SK-N-SH (cell line): ENCODE results near the gene NOVA1. TPM values are rescaled to one million over a fixed set of nuclear protein-coding genes. Genes with fewer than 3 reads are reported as not detected.

Source experiments
- CTCF ChIA-PET: fragments of 300-600, 350-600 bp; formaldehyde crosslinking; extraction: SDS; loops from one replicate; lab custom pipeline; 2021; lab: Yijun Ruan, JAX
- POLR2A ChIA-PET: fragments of 350-600 bp; sonication (Branson Sonifier 250); formaldehyde crosslinking; extraction: SDS; loops from one replicate; lab custom pipeline; 2020; ENCODE audit warnings: antibody characterized with exemption, inconsistent platforms; lab: Yijun Ruan, JAX
- DNase-seq: peaks from one replicate; pipeline ENCODE4 v3.0.0; 2012
- H2AFZ ChIP-seq: fragments of 200-600 bp; sonication (generic); 2 replicates; pipeline ENCODE4 v1.8.1; 2016; ENCODE audit warnings: antibody characterized with exemption, mild to moderate bottlenecking, low read depth
- H3F3A ChIP-seq: fragments of 200-600 bp; sonication (generic); replicated peaks from 2 replicates; pipeline ENCODE3; 2016; ENCODE audit warnings: antibody characterized with exemption, mild to moderate bottlenecking; ENCODE audit not compliant: insufficient read depth
- H3K27ac ChIP-seq, 2 experiments: fragments of 200-500 bp in 1 of 2; fragments of 200-600 bp in 1 of 2; sonication (Bioruptor generic) in 1 of 2; sonication (generic), shearing (Covaris generic) in 1 of 2; 2 replicates each; pipeline versions ENCODE4 v1.5.1 to v1.6.1; 2014 to 2016; ENCODE audit warnings: low read depth in 2 of 2, inconsistent platforms in 1 of 2, low read length in 1 of 2, mild to moderate bottlenecking in 1 of 2, mixed read lengths in 1 of 2
- H3K27me3 ChIP-seq: fragments of 200-600 bp; sonication (generic), shearing (Covaris generic); 2 replicates; pipeline ENCODE4 v1.6.1; 2016; ENCODE audit warnings: mixed run types; ENCODE audit not compliant: insufficient read depth
- H3K36me3 ChIP-seq, 2 experiments: fragments of 200-500 bp in 1 of 2; fragments of 200-600 bp in 1 of 2; sonication (Bioruptor generic) in 1 of 2; sonication (generic) in 1 of 2; replicated peaks in 1 of 2; 2 replicates each; pipeline versions ENCODE3 to v1.5.1; 2014 to 2016; ENCODE audit warnings: low read length in 1 of 2, mild to moderate bottlenecking in 1 of 2; ENCODE audit not compliant: insufficient read depth in 2 of 2, control insufficient read depth in 1 of 2
- H3K4me1 ChIP-seq, 2 experiments: fragments of 200-500 bp in 1 of 2; fragments of 200-600 bp in 1 of 2; sonication (Bioruptor generic) in 1 of 2; sonication (generic), shearing (Covaris generic) in 1 of 2; 2 replicates each; pipeline versions ENCODE4 v1.5.1 to v1.6.1; 2014 to 2016; ENCODE audit warnings: low read depth in 1 of 2, low read length in 1 of 2, mixed run types in 1 of 2; ENCODE audit not compliant: insufficient read depth in 2 of 2, control insufficient read depth in 1 of 2
- H3K4me2 ChIP-seq: fragments of 200-600 bp; sonication (generic), shearing (Covaris generic); 2 replicates; pipeline ENCODE4 v1.6.1; 2017; ENCODE audit warnings: mixed run types
- H3K4me3 ChIP-seq, 2 experiments: fragments of 200-500 bp in 1 of 2; fragments of 200-600 bp in 1 of 2; sonication (Bioruptor generic) in 1 of 2; sonication (generic), shearing (Covaris generic) in 1 of 2; 2 replicates each; pipeline versions ENCODE4 v1.5.1 to v1.8.1; 2014 to 2016; ENCODE audit warnings: low read depth in 2 of 2, inconsistent platforms in 1 of 2, low read length in 1 of 2, mild to moderate bottlenecking in 1 of 2, mixed read lengths in 1 of 2, moderate library complexity in 1 of 2
- H3K79me2 ChIP-seq: fragments of 200-600 bp; sonication (generic); 2 replicates; pipeline ENCODE4 v1.8.1; 2017; ENCODE audit warnings: mild to moderate bottlenecking; ENCODE audit not compliant: insufficient read depth
- H3K9ac ChIP-seq: fragments of 200-600 bp; sonication (generic); 2 replicates; pipeline ENCODE4 v1.6.1; 2017; ENCODE audit warnings: mixed run types
- H3K9me2 ChIP-seq: fragments of 200-600 bp; sonication (generic); 2 replicates; pipeline ENCODE4 v1.6.1; 2017; ENCODE audit warnings: mixed run types
- H3K9me3 ChIP-seq: fragments of 200-600 bp; sonication (generic); 2 replicates; pipeline ENCODE4 v1.6.1; 2017; ENCODE audit warnings: mixed run types, mild to moderate bottlenecking, moderate library complexity
- H4K20me1 ChIP-seq: fragments of 200-600 bp; sonication (generic); 2 replicates; pipeline ENCODE4 v1.6.1; 2017; ENCODE audit warnings: mild to moderate bottlenecking, mixed run types; ENCODE audit not compliant: insufficient read depth
- ELF1 ChIP-seq: IDR thresholded peaks from 2 replicates; pipeline ENCODE4 v1.4.0; 2012
- EZH2phosphoT487 ChIP-seq: fragments of 200-600 bp; sonication (generic); IDR thresholded peaks from 2 replicates; pipeline ENCODE4 v1.6.1; 2017; ENCODE audit warnings: low read depth, mixed run types, mild to moderate bottlenecking, antibody characterized with exemption, moderate library complexity, borderline replicate concordance
- FOSL2 ChIP-seq: IDR thresholded peaks from 2 replicates; pipeline ENCODE4 v1.4.0; 2012; ENCODE audit warnings: low read depth, mild to moderate bottlenecking, moderate library complexity, borderline replicate concordance
- FOXJ3 ChIP-seq: sonication (generic); formaldehyde crosslinking; IDR thresholded peaks from 2 replicates; pipeline ENCODE4 v1.5.1; 2020; ENCODE audit warnings: mild to moderate bottlenecking, missing genetic modification reagents
- FOXM1 ChIP-seq: IDR thresholded peaks from 2 replicates; pipeline ENCODE4 v1.4.0; 2012; ENCODE audit warnings: low read depth, mild to moderate bottlenecking
- GATA2 ChIP-seq: sonication (generic); formaldehyde crosslinking; IDR thresholded peaks from 2 replicates; pipeline ENCODE4 v1.5.0; 2020; ENCODE audit warnings: mild to moderate bottlenecking, missing genetic modification reagents
- JUND ChIP-seq: IDR thresholded peaks from 2 replicates; pipeline ENCODE4 v1.4.0; 2012
- MXI1 ChIP-seq: IDR thresholded peaks from 2 replicates; pipeline ENCODE4 v1.6.1; 2012; ENCODE audit warnings: mild to moderate bottlenecking, low read depth, low read length, improper control_type of control experiment
- NFIC ChIP-seq: IDR thresholded peaks from 2 replicates; pipeline ENCODE4 v1.4.0; 2012; ENCODE audit warnings: borderline replicate concordance
- NRF1 ChIP-seq: IDR thresholded peaks from 2 replicates; pipeline ENCODE4 v1.6.1; 2012; ENCODE audit warnings: low read depth, mild to moderate bottlenecking, low read length
- RFX5 ChIP-seq: IDR thresholded peaks from 2 replicates; pipeline ENCODE4 v1.6.1; 2012; ENCODE audit warnings: mild to moderate bottlenecking, improper control_type of control experiment, low read length
- SIN3A ChIP-seq: IDR thresholded peaks from 2 replicates; pipeline ENCODE4 v1.6.1; 2012; ENCODE audit warnings: low read depth, mild to moderate bottlenecking, low read length, moderate library complexity, borderline replicate concordance
- SMC3 ChIP-seq: IDR thresholded peaks from 2 replicates; pipeline ENCODE4 v1.6.1; 2012; ENCODE audit warnings: low read depth, low read length, improper control_type of control experiment
- TCF12 ChIP-seq: IDR thresholded peaks from 2 replicates; pipeline ENCODE4 v1.4.0; 2012
- YY1 ChIP-seq: IDR thresholded peaks from 2 replicates; pipeline ENCODE4 v1.4.0; 2012; ENCODE audit warnings: low read depth, mild to moderate bottlenecking
- WGBS: methylation state at CpG from one replicate; pipeline ENCODE4 v1.1.6; 2017; ENCODE audit warnings: low lambda C conversion rate; 5-methylcytosine and 5-hydroxymethylcytosine counted together
- polyA plus RNA-seq, 3 experiments: library from polyadenylated mRNA; depleted of rRNA; stranded (reverse); fragments of >200 nt; gene quantifications; 2 replicates each; pipeline ENCODE4 v1.2.3, GENCODE V29; 2012
- TF ChIP-seq, protein P1 (sequence below): fragments of 150-350 bp; IDR thresholded peaks from 2 replicates; pipeline ENCODE4 v1.6.1; 2017; ENCODE audit warnings: antibody characterized with exemption, low read length, low read depth, borderline replicate concordance
- TF ChIP-seq, protein P2 (sequence below): IDR thresholded peaks from 2 replicates; pipeline ENCODE4 v1.6.1; 2012; ENCODE audit warnings: mild to moderate bottlenecking, low read depth, low read length, moderate library complexity
- TF ChIP-seq, protein P3 (sequence below): fragments of 200-600 bp; sonication (generic); IDR thresholded peaks from 2 replicates; pipeline ENCODE4 v1.6.1; 2017; ENCODE audit warnings: antibody characterized with exemption, mild to moderate bottlenecking, moderate library complexity

Gene NOVA1
- polyA plus RNA-seq, 1 of the 3 experiments (the other 2 are of a cell fraction), result 0.44 TPM

DNA sequence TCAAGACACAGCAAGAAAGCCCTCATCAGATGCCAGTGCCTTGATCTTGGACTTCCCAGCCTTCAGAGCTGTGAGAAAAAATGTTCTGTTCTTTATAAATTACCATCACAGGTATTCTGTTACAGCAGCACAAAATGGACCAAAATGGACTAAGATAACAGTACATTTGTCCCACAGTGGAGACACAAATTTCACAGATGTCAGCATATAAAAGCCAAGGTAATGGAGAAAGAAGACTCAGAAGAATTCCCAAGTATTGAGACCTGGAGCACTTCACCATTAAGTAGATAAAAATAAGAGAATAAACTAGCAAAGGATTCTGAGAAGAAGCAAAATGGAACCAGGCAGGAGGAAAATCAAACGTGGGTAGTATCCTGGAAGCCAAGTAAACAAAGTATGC, 131.0 kb downstream of the NOVA1 start:
- H3K9me2 ChIP-seq, result no peaks in the 10 kb centered on the region
- H3K9me3 ChIP-seq, result no peaks in the 10 kb centered on the region
- no peak overlapping the region for H3K4me2 ChIP-seq
- 10% methylated on average over 1 of the region's 1 CpG for WGBS
- no peaks in the 10 kb centered on the region for H3K79me2 ChIP-seq
- no peak overlapping the region for H3K4me3 ChIP-seq
- H3K36me3 ChIP-seq, result no peaks in the 10 kb centered on the region
- TF ChIP-seq FOXM1 (no peak), JUND (no peak), FOSL2 (no peak), FOXJ3 (no peak), SIN3A (no peak), MXI1 (no peak), RFX5 (no peak), GATA2 (no peak), EZH2phosphoT487 (no peak), TCF12 (no peak), YY1 (no peak), SMC3 (no peak), NFIC (no peak), ELF1 (no peak), NRF1 (no peak)
- TF ChIP-seq, protein P1, sequence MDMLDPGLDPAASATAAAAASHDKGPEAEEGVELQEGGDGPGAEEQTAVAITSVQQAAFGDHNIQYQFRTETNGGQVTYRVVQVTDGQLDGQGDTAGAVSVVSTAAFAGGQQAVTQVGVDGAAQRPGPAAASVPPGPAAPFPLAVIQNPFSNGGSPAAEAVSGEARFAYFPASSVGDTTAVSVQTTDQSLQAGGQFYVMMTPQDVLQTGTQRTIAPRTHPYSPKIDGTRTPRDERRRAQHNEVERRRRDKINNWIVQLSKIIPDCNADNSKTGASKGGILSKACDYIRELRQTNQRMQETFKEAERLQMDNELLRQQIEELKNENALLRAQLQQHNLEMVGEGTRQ, result no peak
- TF ChIP-seq, protein P2, sequence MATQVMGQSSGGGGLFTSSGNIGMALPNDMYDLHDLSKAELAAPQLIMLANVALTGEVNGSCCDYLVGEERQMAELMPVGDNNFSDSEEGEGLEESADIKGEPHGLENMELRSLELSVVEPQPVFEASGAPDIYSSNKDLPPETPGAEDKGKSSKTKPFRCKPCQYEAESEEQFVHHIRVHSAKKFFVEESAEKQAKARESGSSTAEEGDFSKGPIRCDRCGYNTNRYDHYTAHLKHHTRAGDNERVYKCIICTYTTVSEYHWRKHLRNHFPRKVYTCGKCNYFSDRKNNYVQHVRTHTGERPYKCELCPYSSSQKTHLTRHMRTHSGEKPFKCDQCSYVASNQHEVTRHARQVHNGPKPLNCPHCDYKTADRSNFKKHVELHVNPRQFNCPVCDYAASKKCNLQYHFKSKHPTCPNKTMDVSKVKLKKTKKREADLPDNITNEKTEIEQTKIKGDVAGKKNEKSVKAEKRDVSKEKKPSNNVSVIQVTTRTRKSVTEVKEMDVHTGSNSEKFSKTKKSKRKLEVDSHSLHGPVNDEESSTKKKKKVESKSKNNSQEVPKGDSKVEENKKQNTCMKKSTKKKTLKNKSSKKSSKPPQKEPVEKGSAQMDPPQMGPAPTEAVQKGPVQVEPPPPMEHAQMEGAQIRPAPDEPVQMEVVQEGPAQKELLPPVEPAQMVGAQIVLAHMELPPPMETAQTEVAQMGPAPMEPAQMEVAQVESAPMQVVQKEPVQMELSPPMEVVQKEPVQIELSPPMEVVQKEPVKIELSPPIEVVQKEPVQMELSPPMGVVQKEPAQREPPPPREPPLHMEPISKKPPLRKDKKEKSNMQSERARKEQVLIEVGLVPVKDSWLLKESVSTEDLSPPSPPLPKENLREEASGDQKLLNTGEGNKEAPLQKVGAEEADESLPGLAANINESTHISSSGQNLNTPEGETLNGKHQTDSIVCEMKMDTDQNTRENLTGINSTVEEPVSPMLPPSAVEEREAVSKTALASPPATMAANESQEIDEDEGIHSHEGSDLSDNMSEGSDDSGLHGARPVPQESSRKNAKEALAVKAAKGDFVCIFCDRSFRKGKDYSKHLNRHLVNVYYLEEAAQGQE, result no peak
- TF ChIP-seq, protein P3, sequence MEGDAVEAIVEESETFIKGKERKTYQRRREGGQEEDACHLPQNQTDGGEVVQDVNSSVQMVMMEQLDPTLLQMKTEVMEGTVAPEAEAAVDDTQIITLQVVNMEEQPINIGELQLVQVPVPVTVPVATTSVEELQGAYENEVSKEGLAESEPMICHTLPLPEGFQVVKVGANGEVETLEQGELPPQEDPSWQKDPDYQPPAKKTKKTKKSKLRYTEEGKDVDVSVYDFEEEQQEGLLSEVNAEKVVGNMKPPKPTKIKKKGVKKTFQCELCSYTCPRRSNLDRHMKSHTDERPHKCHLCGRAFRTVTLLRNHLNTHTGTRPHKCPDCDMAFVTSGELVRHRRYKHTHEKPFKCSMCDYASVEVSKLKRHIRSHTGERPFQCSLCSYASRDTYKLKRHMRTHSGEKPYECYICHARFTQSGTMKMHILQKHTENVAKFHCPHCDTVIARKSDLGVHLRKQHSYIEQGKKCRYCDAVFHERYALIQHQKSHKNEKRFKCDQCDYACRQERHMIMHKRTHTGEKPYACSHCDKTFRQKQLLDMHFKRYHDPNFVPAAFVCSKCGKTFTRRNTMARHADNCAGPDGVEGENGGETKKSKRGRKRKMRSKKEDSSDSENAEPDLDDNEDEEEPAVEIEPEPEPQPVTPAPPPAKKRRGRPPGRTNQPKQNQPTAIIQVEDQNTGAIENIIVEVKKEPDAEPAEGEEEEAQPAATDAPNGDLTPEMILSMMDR, result no peak
- TF ChIP-seq, all 33 proteins: peak for 0
- Histone ChIP-seq H3K27ac (no peak overlapping the region), H3K4me1 (no peaks in the 10 kb centered on the region), H2AFZ (no peak overlapping the region), H3F3A (no peaks in the 10 kb centered on the region), H3K9ac (no peak overlapping the region), H4K20me1 (no peaks in the 10 kb centered on the region), H3K27me3 (no peaks in the 10 kb centered on the region)
- CTCF ChIA-PET, result no interaction called here
- DNase-seq, result no peak
- POLR2A ChIA-PET, result no interaction called here
